ENCODE results near the gene PRPH. TPM values are rescaled to one million over a fixed set of nuclear protein-coding genes. Genes with fewer than 3 reads are reported as not detected.

The PRPH gene
- total and polyA plus RNA-seq, 9 of the 15 experiments (the other 6 are each of a cell fraction or from before 2014, with no cell fraction given) = 0.27 to 1.9 (median 1.3) TPM; not detected in 1

DNA sequence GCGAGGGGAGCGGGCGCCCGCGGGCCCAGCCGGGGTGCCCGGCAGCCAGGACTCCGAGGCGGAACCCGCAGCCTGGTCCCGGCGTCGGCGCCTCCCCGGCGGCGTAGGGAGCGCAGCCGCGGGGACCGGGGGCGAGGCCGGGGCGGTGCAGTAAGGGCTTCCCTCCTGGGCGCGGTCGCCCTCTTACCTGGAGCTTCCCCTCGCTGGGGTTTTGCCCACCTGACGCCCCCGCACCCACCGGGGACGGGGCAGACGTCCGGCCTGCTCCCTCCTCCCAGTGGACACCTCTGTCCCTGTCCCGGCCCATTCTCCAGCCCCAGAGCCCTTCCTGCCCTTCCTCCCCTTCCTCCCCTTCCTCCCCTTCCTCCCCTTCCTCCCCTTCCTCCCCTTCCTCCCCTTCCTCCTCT lies 30.5 kb upstream of the PRPH start (continued):
- TF ChIP-seq, protein P1, sequence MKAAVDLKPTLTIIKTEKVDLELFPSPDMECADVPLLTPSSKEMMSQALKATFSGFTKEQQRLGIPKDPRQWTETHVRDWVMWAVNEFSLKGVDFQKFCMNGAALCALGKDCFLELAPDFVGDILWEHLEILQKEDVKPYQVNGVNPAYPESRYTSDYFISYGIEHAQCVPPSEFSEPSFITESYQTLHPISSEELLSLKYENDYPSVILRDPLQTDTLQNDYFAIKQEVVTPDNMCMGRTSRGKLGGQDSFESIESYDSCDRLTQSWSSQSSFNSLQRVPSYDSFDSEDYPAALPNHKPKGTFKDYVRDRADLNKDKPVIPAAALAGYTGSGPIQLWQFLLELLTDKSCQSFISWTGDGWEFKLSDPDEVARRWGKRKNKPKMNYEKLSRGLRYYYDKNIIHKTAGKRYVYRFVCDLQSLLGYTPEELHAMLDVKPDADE (conservative IDR thresholded peaks at IDR 0.05; ENCODE audit: control insufficient read depth, low read depth, low read length) = no peak; the same call in 1 of the 2 replicates
- no peak for TF ChIP-seq CLOCK (CRISPR knock-in tag; IDR thresholded peaks at IDR 0.05; ENCODE audit: borderline replicate concordance)
- no peak for TF ChIP-seq MNT (conservative IDR thresholded peaks at IDR 0.05)
- TF ChIP-seq NCOA4 (IDR thresholded peaks at IDR 0.05; ENCODE audit: partially characterized antibody) = no peak
- no peak for TF ChIP-seq TCFL5 (CRISPR knock-in tag; conservative IDR thresholded peaks at IDR 0.05)
- no peak for TF ChIP-seq XRCC3 (IDR thresholded peaks at IDR 0.05)
- TF ChIP-seq ZNF561 (CRISPR knock-in tag; conservative IDR thresholded peaks at IDR 0.05) = no peak
- TF ChIP-seq, protein P2, sequence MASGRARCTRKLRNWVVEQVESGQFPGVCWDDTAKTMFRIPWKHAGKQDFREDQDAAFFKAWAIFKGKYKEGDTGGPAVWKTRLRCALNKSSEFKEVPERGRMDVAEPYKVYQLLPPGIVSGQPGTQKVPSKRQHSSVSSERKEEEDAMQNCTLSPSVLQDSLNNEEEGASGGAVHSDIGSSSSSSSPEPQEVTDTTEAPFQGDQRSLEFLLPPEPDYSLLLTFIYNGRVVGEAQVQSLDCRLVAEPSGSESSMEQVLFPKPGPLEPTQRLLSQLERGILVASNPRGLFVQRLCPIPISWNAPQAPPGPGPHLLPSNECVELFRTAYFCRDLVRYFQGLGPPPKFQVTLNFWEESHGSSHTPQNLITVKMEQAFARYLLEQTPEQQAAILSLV (tag; IDR thresholded peaks at IDR 0.05) = no peak
- TF ChIP-seq MTA2 (IDR thresholded peaks at IDR 0.05; ENCODE audit: low read depth) = peak; percentile 46; the same call in 1 of the 2 replicates
- TF ChIP-seq TAF7 (tag; IDR thresholded peaks at IDR 0.05) = no peak
- TF ChIP-seq, protein P3, sequence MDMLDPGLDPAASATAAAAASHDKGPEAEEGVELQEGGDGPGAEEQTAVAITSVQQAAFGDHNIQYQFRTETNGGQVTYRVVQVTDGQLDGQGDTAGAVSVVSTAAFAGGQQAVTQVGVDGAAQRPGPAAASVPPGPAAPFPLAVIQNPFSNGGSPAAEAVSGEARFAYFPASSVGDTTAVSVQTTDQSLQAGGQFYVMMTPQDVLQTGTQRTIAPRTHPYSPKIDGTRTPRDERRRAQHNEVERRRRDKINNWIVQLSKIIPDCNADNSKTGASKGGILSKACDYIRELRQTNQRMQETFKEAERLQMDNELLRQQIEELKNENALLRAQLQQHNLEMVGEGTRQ (CRISPR knock-in tag; IDR thresholded peaks at IDR 0.05) = no peak
- TF ChIP-seq, protein P4, sequence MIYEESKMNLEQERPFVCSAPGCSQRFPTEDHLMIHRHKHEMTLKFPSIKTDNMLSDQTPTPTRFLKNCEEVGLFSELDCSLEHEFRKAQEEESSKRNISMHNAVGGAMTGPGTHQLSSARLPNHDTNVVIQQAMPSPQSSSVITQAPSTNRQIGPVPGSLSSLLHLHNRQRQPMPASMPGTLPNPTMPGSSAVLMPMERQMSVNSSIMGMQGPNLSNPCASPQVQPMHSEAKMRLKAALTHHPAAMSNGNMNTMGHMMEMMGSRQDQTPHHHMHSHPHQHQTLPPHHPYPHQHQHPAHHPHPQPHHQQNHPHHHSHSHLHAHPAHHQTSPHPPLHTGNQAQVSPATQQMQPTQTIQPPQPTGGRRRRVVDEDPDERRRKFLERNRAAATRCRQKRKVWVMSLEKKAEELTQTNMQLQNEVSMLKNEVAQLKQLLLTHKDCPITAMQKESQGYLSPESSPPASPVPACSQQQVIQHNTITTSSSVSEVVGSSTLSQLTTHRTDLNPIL (CRISPR knock-in tag; IDR thresholded peaks at IDR 0.05) = no peak
- TF ChIP-seq E4F1 (CRISPR knock-in tag; IDR thresholded peaks at IDR 0.05; ENCODE audit: borderline replicate concordance) = no peak
- no peak for TF ChIP-seq CREBBP (IDR thresholded peaks at IDR 0.05; ENCODE audit: low read depth, low read length)
- peak in 1 of 2 experiments; percentile 62; a peak in 2 of 4 replicates for TF ChIP-seq NRF1 (conservative IDR thresholded peaks at IDR 0.05 in 1 of 2, IDR thresholded peaks at IDR 0.05 in 1 of 2)

Measured in K562 (cell line).